Measurements from ENCODE around the gene DNAAF5. TPM values are rescaled to one million over a fixed set of nuclear protein-coding genes. Genes with fewer than 3 reads are reported as not detected.
"Not testable (repeated sequence)": the region's sequence is repeated elsewhere in the genome, so short reads cannot be mapped to it uniquely, and the experiment has no call there.

Gene DNAAF5
- total RNA-seq, 2 experiments from 2014 or later = 42.6 to 58.5 TPM

DNA sequence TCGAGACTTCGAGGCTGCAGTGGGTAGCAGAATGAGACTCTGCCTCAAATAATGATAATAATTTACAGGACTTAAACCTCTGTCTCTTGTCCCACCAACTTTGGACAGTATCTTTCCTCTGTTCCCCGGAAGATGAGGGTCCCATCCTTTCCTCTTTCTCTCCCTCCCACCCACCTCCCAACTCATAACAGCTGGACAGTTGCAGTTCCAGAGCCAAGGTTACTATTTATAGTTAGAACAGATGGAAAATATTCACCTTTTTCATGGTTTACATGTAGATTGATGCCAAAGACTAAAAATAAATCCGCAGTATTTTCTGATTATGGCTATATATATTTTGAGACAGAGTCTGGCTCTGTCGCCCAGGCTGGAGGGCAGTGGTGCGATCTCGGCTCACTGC lies 74.2 kb downstream of the DNAAF5 start:
- H3K27ac ChIP-seq (ENCODE audit: low read depth, low read length, poor library complexity, severe bottlenecking) = no peak overlapping the region
- no peak overlapping the region for H2AFZ ChIP-seq (ENCODE audit: low read length)
- H3K36me3 ChIP-seq (ENCODE audit: insufficient read depth, low read length) = no peaks in the 10 kb centered on the region; the same call in 1 of the 2 replicates
- H3K9me3 ChIP-seq (ENCODE audit: low read length) = no peaks in the 10 kb centered on the region
- no peaks in the 10 kb centered on the region for H3K79me2 ChIP-seq (ENCODE audit: insufficient read depth, low read depth, low read length)
- no peaks in the 10 kb centered on the region for H3K4me1 ChIP-seq (ENCODE audit: insufficient read depth, low read length, poor library complexity, severe bottlenecking)
- H3K4me3 ChIP-seq (ENCODE audit: low read depth, low read length, poor library complexity, severe bottlenecking) = no peak overlapping the region
- no peak for DNase-seq (ENCODE audit: low spot score)
- no peak overlapping the region for H3K4me2 ChIP-seq (ENCODE audit: low read length)
- CTCF ChIA-PET (ENCODE audit: unreplicated experiment) = no interaction called here
- no peaks in the 10 kb centered on the region for H3K9me2 ChIP-seq (ENCODE audit: insufficient read depth, low read length)
- no peak for TF ChIP-seq EZH2phosphoT487 (IDR thresholded peaks at IDR 0.05; ENCODE audit: borderline replicate concordance, low read depth, low read length)
- no peak for TF ChIP-seq CTCF (conservative IDR thresholded peaks at IDR 0.05; ENCODE audit: low read length)
- POLR2A ChIA-PET = interaction anchor here (0.7 to 0.9 kb wide), 2 partner anchors 16 to 52 kb away, joined by 4 to 7 read pairs; no protein-coding TSS in a partner anchor
- intact Hi-C loops (cut with micrococcal nuclease; ENCODE audit: unreplicated experiment) = no loop called here
- H4K20me1 ChIP-seq (ENCODE audit: insufficient read depth, low read length) = no peaks in the 10 kb centered on the region
- no TSS peak for BruUV-seq (replicated peaks)

- CTCF ChIA-PET (ENCODE audit: unreplicated experiment); DNase-seq (ENCODE audit: low spot score); H2AFZ ChIP-seq (ENCODE audit: low read length); BruUV-seq (replicated peaks); H3K27ac ChIP-seq (ENCODE audit: low read depth, low read length, poor library complexity, severe bottlenecking); H3K9me2 ChIP-seq (ENCODE audit: insufficient read depth, low read length); H3K4me1 ChIP-seq (ENCODE audit: insufficient read depth, low read length, poor library complexity, severe bottlenecking); intact Hi-C loops (cut with micrococcal nuclease; ENCODE audit: unreplicated experiment); H3K36me3 ChIP-seq (ENCODE audit: insufficient read depth, low read length); H3K79me2 ChIP-seq (ENCODE audit: insufficient read depth, low read depth, low read length); H4K20me1 ChIP-seq (ENCODE audit: insufficient read depth, low read length); H3K4me3 ChIP-seq (ENCODE audit: low read depth, low read length, poor library complexity, severe bottlenecking); H3K4me2 ChIP-seq (ENCODE audit: low read length); H3K9me3 ChIP-seq (ENCODE audit: low read length): not testable (repeated sequence)
- POLR2A ChIA-PET = interaction anchor here (0.6 kb wide), 1 partner anchor 15 kb away, joined by 3 read pairs; no protein-coding TSS in a partner anchor
Measured at GRCh38 chr7:801351-801750, 74.9 kb downstream of the DNAAF5 start.

DNA sequence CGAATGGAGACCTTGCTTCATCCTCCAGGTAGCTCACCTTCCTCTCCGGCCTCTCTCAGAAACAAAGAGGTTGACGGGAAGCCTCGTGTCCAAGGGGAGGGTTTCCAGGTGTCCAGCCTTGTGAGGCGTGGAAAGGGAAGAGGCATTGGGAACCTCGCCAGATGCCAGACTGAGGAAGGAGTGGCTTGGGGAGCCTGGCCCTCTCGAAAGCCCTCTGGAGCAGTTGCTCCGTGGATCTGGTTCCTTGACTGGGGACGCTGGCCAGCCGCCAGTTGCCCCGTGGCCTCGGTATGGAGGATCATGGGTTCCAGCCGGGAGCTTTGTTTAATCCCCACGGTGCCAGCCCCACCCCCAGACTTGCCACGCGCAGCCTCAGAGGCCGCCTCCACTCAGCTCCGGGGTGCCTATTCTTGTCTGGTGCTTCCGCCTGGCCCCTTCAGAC lies 75.5 kb downstream of the DNAAF5 start:
- DNase-seq (ENCODE audit: low spot score) = no peak
- no peak for TF ChIP-seq EZH2phosphoT487 (IDR thresholded peaks at IDR 0.05; ENCODE audit: borderline replicate concordance, low read depth, low read length)
- no peak for TF ChIP-seq CTCF (conservative IDR thresholded peaks at IDR 0.05; ENCODE audit: low read length)
- Histone ChIP-seq H3K4me3 (ENCODE audit: low read depth, low read length, poor library complexity, severe bottlenecking) (no peak overlapping the region), H3K9me2 (ENCODE audit: insufficient read depth, low read length) (no peaks in the 10 kb centered on the region), H2AFZ (ENCODE audit: low read length) (no peak overlapping the region), H4K20me1 (ENCODE audit: insufficient read depth, low read length) (no peaks in the 10 kb centered on the region), H3K79me2 (ENCODE audit: insufficient read depth, low read depth, low read length) (no peaks in the 10 kb centered on the region), H3K4me1 (ENCODE audit: insufficient read depth, low read length, poor library complexity, severe bottlenecking) (no peaks in the 10 kb centered on the region), H3K4me2 (ENCODE audit: low read length) (no peak overlapping the region), H3K9me3 (ENCODE audit: low read length) (no peaks in the 10 kb centered on the region), H3K27ac (ENCODE audit: low read depth, low read length, poor library complexity, severe bottlenecking) (no peak overlapping the region), H3K36me3 (ENCODE audit: insufficient read depth, low read length) (no peaks in the 10 kb centered on the region; the same call in 1 of the 2 replicates)
- no TSS peak for BruUV-seq (replicated peaks)
- intact Hi-C loops (cut with micrococcal nuclease; ENCODE audit: unreplicated experiment) = no loop called here
- ChIA-PET POLR2A (interaction anchor here (0.6 kb wide), 1 partner anchor 16 kb away, joined by 3 read pairs; no protein-coding TSS in a partner anchor), CTCF (ENCODE audit: unreplicated experiment) (no interaction called here)
